CD14-positive monocyte (primary cell): ENCODE results near the gene BCR. TPM values are rescaled to one million over a fixed set of nuclear protein-coding genes. Genes with fewer than 3 reads are reported as not detected.
"Not testable (repeated sequence)": the region's sequence is repeated elsewhere in the genome, so short reads cannot be mapped to it uniquely, and the experiment has no call there.

Experiments used
- DNase-seq, 3 donors: peaks; one replicate each; pipeline ENCODE4 v3.0.0-alpha.2; 2011 to 2022
- H2AFZ ChIP-seq: 2 replicates; pipeline ENCODE4 v1.6.0; 2012; ENCODE audit warnings: mild to moderate bottlenecking, low read depth, low read length, inconsistent platforms; ENCODE audit not compliant: insufficient read depth, poor library complexity, severe bottlenecking
- H3K27ac ChIP-seq, 2 donors: 1 replicate in 1 of 2; 2 replicates in 1 of 2; pipeline ENCODE4 v1.5.1; 2012 to 2013; ENCODE audit warnings: low read length in 2 of 2, control low read depth in 1 of 2, inconsistent platforms in 1 of 2, low read depth in 1 of 2, mild to moderate bottlenecking in 1 of 2
- H3K27me3 ChIP-seq, 2 donors: one replicate each; pipeline versions ENCODE4 v1.6.0 to v1.6.1; 2011 to 2013; ENCODE audit warnings: low read length in 2 of 2; ENCODE audit not compliant: control insufficient read depth in 2 of 2, insufficient read depth in 2 of 2
- H3K36me3 ChIP-seq, 2 donors: replicated peaks in 1 of 2; 1 replicate in 1 of 2; 2 replicates in 1 of 2; pipeline versions ENCODE4 v1.5.1 to v1.6.1; 2012 to 2013; ENCODE audit warnings: low read length in 2 of 2, control low read depth in 1 of 2, inconsistent platforms in 1 of 2, mild to moderate bottlenecking in 1 of 2; ENCODE audit not compliant: insufficient read depth in 2 of 2, control insufficient read depth in 1 of 2
- H3K4me1 ChIP-seq, 2 donors: 1 replicate in 1 of 2; 2 replicates in 1 of 2; pipeline versions ENCODE4 v1.5.1 to v1.6.1; 2012 to 2013; ENCODE audit warnings: low read length in 2 of 2, control low read depth in 1 of 2, inconsistent platforms in 1 of 2, mild to moderate bottlenecking in 1 of 2, moderate library complexity in 1 of 2; ENCODE audit not compliant: insufficient read depth in 2 of 2, control insufficient read depth in 1 of 2
- H3K4me2 ChIP-seq: replicated peaks from 2 replicates; pipeline ENCODE3; 2012; ENCODE audit warnings: low read length, moderate library complexity, mild to moderate bottlenecking; ENCODE audit not compliant: poor library complexity, severe bottlenecking; ENCODE audit errors: extremely low read depth
- H3K4me3 ChIP-seq, 3 experiments: fragments of 200-600 bp in 1 of 3; sonication (generic) in 1 of 3; replicated peaks in 1 of 3; 1 replicate in 2 of 3; 2 replicates in 1 of 3; pipeline ENCODE4 v1.5.1; 2011 to 2013; ENCODE audit warnings: low read length in 3 of 3, mild to moderate bottlenecking in 3 of 3, control low read depth in 2 of 3, low read depth in 2 of 3, inconsistent platforms in 1 of 3, moderate library complexity in 1 of 3
- H3K79me2 ChIP-seq: 2 replicates; pipeline ENCODE4 v1.6.0; 2012; ENCODE audit warnings: mild to moderate bottlenecking, control low read depth, inconsistent platforms, low read length, moderate library complexity; ENCODE audit not compliant: insufficient read depth
- H3K9ac ChIP-seq: 2 replicates; pipeline ENCODE4 v1.6.0; 2017; ENCODE audit warnings: low read length, mild to moderate bottlenecking; ENCODE audit not compliant: insufficient read depth, poor library complexity, severe bottlenecking
- H3K9me3 ChIP-seq, 2 donors: replicated peaks in 1 of 2; 1 replicate in 1 of 2; 2 replicates in 1 of 2; pipeline versions ENCODE4 v1.5.1 to v1.6.1; 2012 to 2013; ENCODE audit warnings: low read length in 2 of 2, control low read depth in 1 of 2; ENCODE audit not compliant: control insufficient read depth in 1 of 2, insufficient read depth in 1 of 2
- H4K20me1 ChIP-seq: 2 replicates; pipeline ENCODE4 v1.6.0; 2012; ENCODE audit warnings: mild to moderate bottlenecking, low read length, control low read depth, moderate library complexity; ENCODE audit not compliant: insufficient read depth
- H3K27ac Mint-ChIP-seq, 7 donors: one replicate each; pipeline ENCODE4 v1.8.0; 2020; ENCODE audit warnings: mild to moderate bottlenecking in 7 of 7, mixed read lengths in 7 of 7, moderate library complexity in 6 of 7, inconsistent platforms in 2 of 7
- H3K27me3 Mint-ChIP-seq, 3 donors: one replicate each; pipeline ENCODE4 v1.8.0; 2021 to 2022; ENCODE audit warnings: low read depth in 3 of 3, mild to moderate bottlenecking in 3 of 3, mixed read lengths in 3 of 3, moderate library complexity in 3 of 3, inconsistent platforms in 1 of 3
- H3K36me3 Mint-ChIP-seq, 2 donors: one replicate each; pipeline ENCODE4 v1.8.0; 2020; ENCODE audit warnings: mixed read lengths in 2 of 2, inconsistent platforms in 1 of 2, mild to moderate bottlenecking in 1 of 2
- H3K4me1 Mint-ChIP-seq: one replicate; pipeline ENCODE4 v1.8.0; 2020; ENCODE audit warnings: mild to moderate bottlenecking, mixed read lengths
- H3K4me3 Mint-ChIP-seq, 2 donors: one replicate each; pipeline ENCODE4 v1.8.0; 2020; ENCODE audit warnings: mild to moderate bottlenecking in 2 of 2, mixed read lengths in 2 of 2, moderate library complexity in 1 of 2
- H3K9me3 Mint-ChIP-seq, 7 donors: one replicate each; pipeline ENCODE4 v1.8.0; 2020 to 2022; ENCODE audit warnings: mixed read lengths in 7 of 7, mild to moderate bottlenecking in 6 of 7, moderate library complexity in 6 of 7, inconsistent platforms in 2 of 7
- WGBS: methylation state at CpG from one replicate; pipeline ENCODE4 v1.1.5; 2013; ENCODE audit warnings: missing lambda C conversion rate; ENCODE audit not compliant: insufficient coverage; 5-methylcytosine and 5-hydroxymethylcytosine counted together
- intact Hi-C, 2 donors: fragments of 100-400 bp; cut with micrococcal nuclease; formaldehyde crosslinking; loops; one replicate each; pipeline versions ENCODE4 v1.15.0 to v1.15.1; 2023
- polyA plus RNA-seq, 3 donors: library from polyadenylated mRNA; depleted of rRNA in 1 of 3; unstranded in 2 of 3; stranded (reverse) in 1 of 3; fragments of 300-500 nt in 2 of 3; fragments of >200 nt in 1 of 3; fragmentation: Illumina TruSeq in 2 of 3; gene quantifications; 1 replicate in 2 of 3; 2 replicates in 1 of 3; pipeline ENCODE4 v1.2.3, GENCODE V29; 2012 to 2021
- TF ChIP-seq, protein P1 (sequence below): fragments of 200-600 bp; IDR thresholded peaks from one replicate; pipeline ENCODE4 v1.8.0; 2022; ENCODE audit warnings: antibody characterized with exemption, mild to moderate bottlenecking

Gene BCR
- polyA plus RNA-seq, 3 donors, result 0.97 to 20.9 (median 0.97) TPM

DNA sequence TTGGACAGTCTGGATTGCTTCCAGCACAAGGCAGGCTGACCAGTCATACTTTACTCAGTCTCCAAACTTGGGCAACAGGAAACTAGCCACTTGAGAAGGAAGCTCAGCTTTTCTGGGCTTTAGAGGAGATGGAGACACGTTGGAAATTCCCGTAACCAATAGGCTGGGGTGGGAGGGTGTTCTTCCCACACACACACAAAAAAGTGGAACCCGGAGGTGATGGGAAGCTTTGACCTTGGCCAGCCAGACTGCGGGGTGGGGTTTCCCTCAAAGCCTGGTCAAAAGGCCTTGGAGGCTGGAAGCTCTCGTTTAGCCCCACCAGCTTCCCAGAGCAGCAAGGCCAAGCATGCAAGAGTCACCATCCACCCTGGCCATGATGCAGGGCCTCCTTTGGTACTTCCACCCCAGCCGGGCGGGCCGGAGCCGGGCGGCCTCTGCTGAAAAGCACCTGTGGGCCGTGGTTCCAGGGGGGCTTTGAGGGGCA, 126.2 kb downstream of the BCR start:
- Histone ChIP-seq H3K4me2 (no peak overlapping the region), H3K4me3 (no peak overlapping the region), H3K27me3 (no peaks in the 10 kb centered on the region), H2AFZ (no peak overlapping the region), H3K79me2 (no peaks in the 10 kb centered on the region), H3K27ac (no peak overlapping the region), H3K4me1 (no peaks in the 10 kb centered on the region), H3K9ac (no peak overlapping the region), H3K9me3 (no peaks in the 10 kb centered on the region), H3K36me3 (peaks cover 27 to 47% of the 10 kb centered on the region in 2 donors), H4K20me1 (no peaks in the 10 kb centered on the region)
- peaks cover 0 to 2% (median 0%) of the 10 kb centered on the region in 7 donors for H3K9me3 Mint-ChIP-seq
- H3K27me3 Mint-ChIP-seq, result no peaks in the 10 kb centered on the region
- H3K36me3 Mint-ChIP-seq, result peaks cover 28 to 50% of the 10 kb centered on the region in 2 donors
- intact Hi-C loops, result no loop called here
- 94% methylated on average over 8 of the region's 11 CpGs for WGBS
- DNase-seq, result peak in 1 of 3 donors; percentile 43
- no peak overlapping the region for H3K27ac Mint-ChIP-seq
- no peak overlapping the region for H3K4me3 Mint-ChIP-seq
- no peaks in the 10 kb centered on the region for H3K4me1 Mint-ChIP-seq
- TF ChIP-seq, protein P1, sequence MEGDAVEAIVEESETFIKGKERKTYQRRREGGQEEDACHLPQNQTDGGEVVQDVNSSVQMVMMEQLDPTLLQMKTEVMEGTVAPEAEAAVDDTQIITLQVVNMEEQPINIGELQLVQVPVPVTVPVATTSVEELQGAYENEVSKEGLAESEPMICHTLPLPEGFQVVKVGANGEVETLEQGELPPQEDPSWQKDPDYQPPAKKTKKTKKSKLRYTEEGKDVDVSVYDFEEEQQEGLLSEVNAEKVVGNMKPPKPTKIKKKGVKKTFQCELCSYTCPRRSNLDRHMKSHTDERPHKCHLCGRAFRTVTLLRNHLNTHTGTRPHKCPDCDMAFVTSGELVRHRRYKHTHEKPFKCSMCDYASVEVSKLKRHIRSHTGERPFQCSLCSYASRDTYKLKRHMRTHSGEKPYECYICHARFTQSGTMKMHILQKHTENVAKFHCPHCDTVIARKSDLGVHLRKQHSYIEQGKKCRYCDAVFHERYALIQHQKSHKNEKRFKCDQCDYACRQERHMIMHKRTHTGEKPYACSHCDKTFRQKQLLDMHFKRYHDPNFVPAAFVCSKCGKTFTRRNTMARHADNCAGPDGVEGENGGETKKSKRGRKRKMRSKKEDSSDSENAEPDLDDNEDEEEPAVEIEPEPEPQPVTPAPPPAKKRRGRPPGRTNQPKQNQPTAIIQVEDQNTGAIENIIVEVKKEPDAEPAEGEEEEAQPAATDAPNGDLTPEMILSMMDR, result no peak

GRCh38 chr22:23306926-23307325, 126.6 kb downstream of the BCR start:
- WGBS, result 100% methylated on average over 2 of the region's 3 CpGs
- no peak for DNase-seq
- no peak overlapping the region for H3K27ac ChIP-seq
- no peaks in the 10 kb centered on the region for H3K79me2 ChIP-seq
- no peak overlapping the region for H2AFZ ChIP-seq
- Mint-ChIP-seq H3K27me3 (no peaks in the 10 kb centered on the region), H3K4me1 (no peaks in the 10 kb centered on the region), H3K36me3 (peaks cover 24 to 51% of the 10 kb centered on the region in 2 donors), H3K9me3 (peaks cover 0 to 2% (median 0%) of the 10 kb centered on the region in 7 donors), H3K27ac (no peak overlapping the region), H3K4me3 (no peak overlapping the region)
- H3K9ac ChIP-seq, result no peak overlapping the region
- TF ChIP-seq, protein P1, result no peak
- H3K4me2 ChIP-seq, result no peak overlapping the region
- H3K4me1 ChIP-seq, result no peaks in the 10 kb centered on the region
- H3K36me3 ChIP-seq, result peaks cover 26 to 47% of the 10 kb centered on the region in 2 donors
- H3K27me3 ChIP-seq, result no peaks in the 10 kb centered on the region
- no peak overlapping the region for H3K4me3 ChIP-seq
- no peaks in the 10 kb centered on the region for H3K9me3 ChIP-seq
- intact Hi-C loops, result no loop called here
- H4K20me1 ChIP-seq, result no peaks in the 10 kb centered on the region

- not testable (repeated sequence) for H4K20me1 ChIP-seq, H3K9ac ChIP-seq, H2AFZ ChIP-seq
Measured at GRCh38 chr22:23307511-23307910, 127.2 kb downstream of the BCR start.

More at GRCh38 chr22:23307511-23307910, 127.2 kb downstream of the BCR start:
- H3K4me2 ChIP-seq, H3K27me3 Mint-ChIP-seq, H3K27me3 ChIP-seq, H3K27ac Mint-ChIP-seq, H3K4me1 ChIP-seq, H3K9me3 ChIP-seq, intact Hi-C loops, H3K79me2 ChIP-seq, DNase-seq, H3K4me3 Mint-ChIP-seq, H3K4me3 ChIP-seq, H3K4me1 Mint-ChIP-seq, H3K27ac ChIP-seq, H3K9me3 Mint-ChIP-seq: not testable (repeated sequence)
- peaks cover 23 to 47% of the 10 kb centered on the region in 2 donors for H3K36me3 ChIP-seq
- peaks cover 20 to 49% of the 10 kb centered on the region in 2 donors for H3K36me3 Mint-ChIP-seq
- 90% methylated on average over 2 of the region's 10 CpGs for WGBS
